Measurements from ENCODE around the gene MUC5AC.

Gene MUC5AC

GRCh38 chr11:1226226-1226985 lies 68.7 kb downstream of the MUC5AC start:
- DNase-seq (ENCODE audit: low spot score), result peak; percentile 71

DNA sequence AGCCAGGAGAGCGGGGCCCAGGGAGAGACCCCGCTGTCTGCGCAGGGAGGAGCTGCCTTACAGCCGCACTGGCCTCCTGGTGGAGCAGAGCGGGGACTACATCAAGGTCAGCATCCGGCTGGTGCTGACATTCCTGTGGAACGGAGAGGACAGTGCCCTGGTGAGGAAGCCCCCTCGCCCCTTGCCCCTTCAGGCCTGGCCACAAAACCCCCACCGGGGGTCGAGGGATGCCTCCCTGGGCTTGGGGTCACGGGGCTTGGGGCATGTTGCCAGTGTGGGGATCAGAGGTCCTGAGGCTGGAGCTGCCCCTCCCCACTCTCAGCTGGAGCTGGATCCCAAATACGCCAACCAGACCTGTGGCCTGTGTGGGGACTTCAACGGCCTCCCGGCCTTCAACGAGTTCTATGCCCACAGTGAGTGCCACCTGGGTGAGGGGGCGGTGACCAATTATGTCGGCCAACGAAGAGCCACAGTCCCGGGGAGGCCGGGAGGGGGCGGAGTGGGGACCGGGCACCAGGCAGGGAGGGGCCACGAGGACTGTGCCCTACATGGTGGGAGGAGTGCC lies 69.3 kb downstream of the MUC5AC start:
- peak; percentile 85 for DNase-seq (ENCODE audit: low spot score)

DNA sequence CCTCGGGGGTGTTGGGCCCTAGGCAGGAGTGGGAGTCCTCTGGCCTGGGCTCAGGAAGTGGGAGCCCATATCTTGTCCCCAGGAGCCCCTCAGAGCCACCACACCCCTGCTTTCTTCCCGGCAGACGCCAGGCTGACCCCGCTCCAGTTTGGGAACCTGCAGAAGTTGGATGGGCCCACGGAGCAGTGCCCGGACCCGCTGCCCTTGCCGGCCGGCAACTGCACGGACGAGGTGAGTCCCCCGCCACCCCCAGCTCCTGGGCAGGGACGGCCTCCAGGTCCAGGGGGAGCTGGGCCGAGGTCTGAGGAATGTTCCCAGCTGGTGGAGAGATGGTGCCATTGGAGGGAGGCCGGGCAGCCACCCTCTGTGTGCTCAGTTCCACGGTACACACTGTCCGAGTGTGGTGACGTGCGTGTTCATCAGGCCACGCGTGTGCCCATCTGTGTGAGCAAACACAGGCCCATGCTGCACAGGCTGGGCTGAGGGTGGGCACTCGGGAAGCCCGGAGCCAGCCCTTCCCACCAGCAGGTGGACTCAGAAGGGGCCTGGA lies 69.9 kb downstream of the MUC5AC start:
- peak; percentile 17 for DNase-seq (ENCODE audit: low spot score)

DNA sequence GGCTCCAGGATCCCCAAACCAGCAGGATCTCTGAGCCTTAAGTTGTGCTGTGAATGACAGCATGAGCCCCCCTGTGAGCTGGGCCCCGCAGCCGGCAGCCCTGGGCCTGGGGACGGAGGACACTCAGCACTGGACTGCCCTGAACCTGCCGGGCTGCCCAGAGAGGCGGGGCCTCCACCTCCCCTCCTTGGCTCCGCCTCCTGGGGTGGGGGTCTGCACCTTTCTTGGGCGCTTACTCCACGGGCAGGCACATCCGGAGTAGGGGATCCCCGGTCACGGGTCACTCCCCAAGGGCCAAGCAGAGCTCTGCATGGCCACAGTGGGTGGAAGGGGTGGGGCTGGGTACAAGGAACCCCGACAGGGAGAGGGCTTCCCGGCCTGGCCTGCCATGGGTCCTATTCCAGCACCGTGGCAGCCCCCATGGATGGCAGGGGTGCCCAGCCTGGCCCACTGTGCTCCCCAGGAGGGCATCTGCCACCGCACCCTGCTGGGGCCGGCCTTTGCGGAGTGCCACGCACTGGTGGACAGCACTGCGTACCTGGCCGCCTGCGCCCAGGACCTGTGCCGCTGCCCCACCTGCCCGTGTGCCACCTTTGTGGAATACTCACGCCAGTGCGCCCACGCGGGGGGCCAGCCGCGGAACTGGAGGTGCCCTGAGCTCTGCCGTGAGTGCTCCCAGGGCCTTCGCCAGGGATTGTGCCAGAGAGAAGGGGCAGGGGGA lies 70.5 kb downstream of the MUC5AC start:
- DNase-seq (ENCODE audit: low spot score), result peak; percentile 66

GRCh38 chr11:1228921-1229451 lies 71.2 kb downstream of the MUC5AC start:
- DNase-seq (ENCODE audit: low spot score), result peak; percentile 15

GRCh38 chr11:1229471-1230120 lies 71.8 kb downstream of the MUC5AC start:
- peak; percentile 21 for DNase-seq (ENCODE audit: low spot score)

DNA sequence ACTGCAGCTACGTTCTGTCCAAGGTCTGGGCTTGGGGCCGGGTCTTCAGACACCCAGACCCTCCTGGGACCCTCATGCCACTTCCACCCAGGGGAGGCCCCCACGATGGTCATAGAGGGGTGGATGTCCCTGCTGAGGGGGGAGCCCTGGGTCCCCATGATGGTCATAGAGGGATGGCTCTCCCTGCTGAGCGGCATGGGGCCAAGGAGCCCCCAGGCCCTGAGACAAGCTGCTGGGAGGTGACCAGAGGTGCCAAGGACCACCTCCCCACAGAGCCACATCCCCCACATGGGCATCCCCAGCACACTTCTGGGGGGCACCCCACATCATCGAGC lies 72.3 kb downstream of the MUC5AC start:
- DNase-seq (ENCODE audit: low spot score), result no peak

DNA sequence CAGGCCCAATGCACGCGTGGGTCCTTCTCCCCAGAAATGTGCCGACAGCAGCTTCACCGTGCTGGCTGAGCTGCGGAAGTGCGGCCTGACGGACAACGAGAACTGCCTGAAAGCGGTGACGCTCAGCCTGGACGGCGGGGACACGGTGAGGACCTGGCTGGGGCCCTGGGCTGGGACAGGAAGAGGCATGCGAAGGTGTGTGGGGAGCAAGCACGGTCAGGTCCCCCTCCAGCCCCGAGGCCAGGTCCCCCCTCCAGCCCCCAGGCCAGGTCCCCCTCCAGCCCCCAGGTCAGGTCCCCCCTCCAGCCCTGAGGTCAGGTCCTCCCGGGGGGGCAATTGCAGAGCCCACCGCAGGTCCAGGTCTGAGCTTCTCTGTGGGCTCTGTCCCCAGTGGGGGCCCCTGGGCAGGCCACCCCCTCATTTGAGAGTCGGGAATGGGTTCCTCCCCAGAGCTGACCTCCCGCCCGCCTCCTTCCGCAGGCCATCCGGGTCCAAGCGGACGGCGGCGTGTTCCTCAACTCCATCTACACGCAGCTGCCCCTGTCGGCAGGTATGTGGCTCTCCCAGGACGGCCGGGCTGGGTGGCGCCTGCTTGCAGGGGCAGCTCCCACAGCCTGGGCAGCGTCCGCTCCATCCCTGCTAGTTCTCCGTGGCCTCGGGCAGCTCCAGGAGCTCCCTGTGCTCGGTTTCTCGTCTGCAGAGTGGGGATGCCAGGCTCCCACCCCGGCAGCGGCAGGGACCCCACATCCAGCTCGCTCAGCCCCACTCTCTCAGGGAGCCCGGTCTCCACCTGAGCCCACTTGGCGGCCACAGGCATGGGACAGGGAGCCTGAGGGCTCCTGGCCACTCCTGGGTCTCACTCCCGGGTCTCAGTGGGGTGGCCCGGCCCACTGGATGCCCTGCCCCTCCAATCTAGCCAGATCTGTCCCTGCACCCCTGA lies 73.0 kb downstream of the MUC5AC start:
- DNase-seq (ENCODE audit: low spot score), result peak; percentile 61

DNA sequence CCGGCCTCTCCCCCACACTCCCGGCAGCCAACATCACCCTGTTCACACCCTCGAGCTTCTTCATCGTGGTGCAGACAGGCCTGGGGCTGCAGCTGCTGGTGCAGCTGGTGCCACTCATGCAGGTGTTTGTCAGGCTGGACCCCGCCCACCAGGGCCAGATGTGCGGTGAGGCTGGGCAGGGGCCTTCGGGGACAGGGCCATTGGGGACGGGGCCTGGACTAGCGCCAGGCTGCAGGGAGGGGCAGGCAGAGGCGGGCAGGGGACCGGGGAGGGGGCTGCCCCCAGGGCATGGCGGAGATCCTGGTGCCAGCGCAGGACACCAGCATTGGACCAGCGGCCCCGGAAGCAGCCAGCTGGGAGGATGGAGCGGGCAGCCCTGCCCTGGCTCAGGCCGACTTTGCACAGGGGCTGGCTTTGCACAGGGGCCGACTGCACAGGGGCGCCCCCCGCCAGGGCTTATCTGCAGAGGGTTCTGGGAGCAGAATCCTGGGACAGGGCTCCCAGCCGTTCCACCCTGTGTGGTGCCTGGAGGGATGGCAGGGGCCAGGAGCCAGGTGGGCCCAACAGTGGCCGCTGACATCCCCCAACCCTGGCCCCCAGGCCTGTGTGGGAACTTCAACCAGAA lies 73.8 kb downstream of the MUC5AC start:
- DNase-seq (ENCODE audit: low spot score), result peak; percentile 33

- peak; percentile 6 for DNase-seq (ENCODE audit: low spot score)
These were observed 74.5 kb downstream of the MUC5AC start for GRCh38 chr11:1232021-1232882.

- no peak for DNase-seq (ENCODE audit: low spot score)
These were observed 75.1 kb downstream of the MUC5AC start for GRCh38 chr11:1232883-1233321.

DNA sequence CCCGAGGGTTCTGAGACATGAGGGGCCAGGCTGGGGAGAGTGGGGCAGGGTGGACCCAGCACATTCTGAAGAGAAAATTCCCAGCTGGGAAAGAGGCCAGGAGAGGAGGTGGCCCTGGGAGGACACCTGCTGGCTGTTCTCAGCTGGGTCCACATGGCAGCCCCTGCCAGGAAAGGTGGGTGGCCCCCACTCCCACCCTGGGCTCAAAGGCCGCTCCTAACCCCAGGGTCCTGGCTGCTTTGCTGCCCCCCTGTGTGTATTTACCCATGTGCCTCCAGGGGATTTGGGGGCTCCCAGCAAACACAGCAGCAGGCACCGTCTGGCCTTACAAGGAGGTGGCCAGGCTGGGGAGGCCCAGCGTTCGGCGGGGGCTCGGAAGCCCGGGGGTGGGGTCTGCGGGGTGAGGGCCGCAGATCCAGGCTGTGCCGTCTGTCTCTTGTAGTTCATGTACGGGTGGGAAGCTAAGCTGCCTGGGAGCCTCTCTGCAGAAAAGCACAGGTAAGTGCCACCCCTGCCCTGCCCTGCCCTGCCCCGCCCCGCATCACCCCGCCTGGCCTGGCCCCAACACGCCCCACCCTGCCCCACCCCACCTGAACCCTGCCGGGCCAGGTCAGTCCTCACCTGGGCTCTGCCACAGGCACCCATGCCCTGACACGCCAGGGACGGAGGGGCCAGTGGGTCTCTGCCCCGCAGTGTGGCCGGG lies 75.7 kb downstream of the MUC5AC start:
- DNase-seq (ENCODE audit: low spot score), result peak; percentile 26

- DNase-seq (ENCODE audit: low spot score), result peak; percentile 13
These were observed 76.4 kb downstream of the MUC5AC start for GRCh38 chr11:1234054-1234720.

DNA sequence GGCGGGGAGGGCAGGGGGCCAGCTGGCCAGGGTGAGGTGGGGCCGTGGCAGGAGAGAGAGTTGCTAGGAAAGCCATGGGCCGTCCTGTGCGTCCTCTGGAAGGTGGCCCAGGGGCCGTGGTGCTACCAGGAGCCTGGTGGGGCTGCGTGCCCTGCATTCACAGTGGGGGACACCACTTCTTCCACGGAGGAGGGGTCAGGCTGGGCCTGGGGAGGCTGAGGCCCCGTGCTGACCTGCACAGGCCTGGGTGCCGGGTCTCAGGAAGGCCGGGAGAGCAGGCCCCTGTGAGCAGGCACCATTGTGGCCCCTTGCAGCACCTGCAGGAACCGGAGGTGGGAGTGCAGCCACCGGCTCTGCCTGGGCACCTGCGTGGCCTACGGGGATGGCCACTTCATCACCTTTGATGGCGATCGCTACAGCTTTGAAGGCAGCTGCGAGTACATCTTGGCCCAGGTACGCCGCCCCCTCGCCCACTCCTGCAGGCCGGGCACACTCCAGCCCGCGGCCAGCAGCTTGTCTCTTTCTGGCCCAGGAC lies 77.1 kb downstream of the MUC5AC start:
- peak; percentile 18 for DNase-seq (ENCODE audit: low spot score)

- DNase-seq (ENCODE audit: low spot score), result peak; percentile 29
These were observed 77.7 kb downstream of the MUC5AC start for GRCh38 chr11:1235306-1235900.

- DNase-seq (ENCODE audit: low spot score), result peak; percentile 10
These were observed 78.2 kb downstream of the MUC5AC start for GRCh38 chr11:1235901-1236315.

DNA sequence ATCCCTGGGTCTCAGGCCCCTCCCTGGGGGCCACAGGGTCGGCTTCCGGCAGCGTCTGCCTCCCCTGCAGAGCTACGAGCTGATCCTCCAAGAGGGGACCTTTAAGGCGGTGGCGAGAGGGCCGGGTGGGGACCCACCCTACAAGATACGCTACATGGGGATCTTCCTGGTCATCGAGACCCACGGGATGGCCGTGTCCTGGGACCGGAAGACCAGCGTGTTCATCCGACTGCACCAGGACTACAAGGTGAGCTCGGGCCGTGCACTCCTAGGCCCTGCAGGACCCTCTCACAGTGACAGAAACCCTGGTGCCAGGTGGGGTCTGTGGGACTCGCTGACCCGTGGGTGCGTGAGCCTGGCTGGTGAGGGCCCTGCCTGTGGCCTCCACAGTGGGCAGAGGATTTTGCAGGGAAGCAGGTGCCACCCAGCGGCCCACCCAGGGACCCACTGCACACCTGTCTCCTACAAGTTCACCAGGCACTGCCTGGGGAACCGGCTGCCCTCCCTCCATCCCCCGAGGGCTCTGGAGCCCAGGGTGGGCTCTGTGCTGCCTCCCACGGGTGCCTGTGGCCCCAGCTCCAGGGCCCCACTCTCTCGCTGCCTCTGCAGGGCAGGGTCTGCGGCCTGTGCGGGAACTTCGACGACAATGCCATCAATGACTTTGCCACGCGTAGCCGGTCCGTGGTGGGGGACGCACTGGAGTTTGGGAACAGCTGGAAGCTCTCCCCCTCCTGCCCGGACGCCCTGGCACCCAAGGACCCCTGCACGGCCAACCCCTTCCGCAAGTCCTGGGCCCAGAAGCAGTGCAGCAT lies 78.8 kb downstream of the MUC5AC start:
- peak; percentile 13 for DNase-seq (ENCODE audit: low spot score)
